GM18858 (cell line): ENCODE data around the gene RAB19.
"Not testable (repeated sequence)": the region's sequence is repeated elsewhere in the genome, so short reads cannot be mapped to it uniquely, and the experiment has no call there.

Experiments used
- ATAC-seq: cut with Tn5 transposase; IDR thresholded peaks from one replicate; pipeline ENCODE4 v1.9.1; 2021; ENCODE audit not compliant: unreplicated experiment

Gene RAB19

DNA sequence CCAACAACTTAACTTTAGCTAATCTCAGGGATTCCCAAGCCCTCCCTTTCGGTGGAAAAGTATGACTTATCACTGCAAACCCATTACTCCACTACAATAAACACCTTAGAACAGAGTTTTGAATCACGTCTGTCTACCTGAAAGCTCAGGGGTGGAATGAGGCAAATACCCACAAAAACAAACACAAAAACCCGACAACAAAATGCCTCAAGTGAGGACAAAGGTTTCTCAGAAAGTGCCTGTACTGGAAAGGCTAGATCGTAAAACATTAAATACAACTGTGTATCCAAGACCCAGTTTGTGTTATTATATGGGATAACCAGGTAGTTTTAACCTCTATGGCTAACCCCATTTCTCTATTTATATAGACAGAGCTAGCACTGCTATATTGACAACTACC, 49.4 kb downstream of the RAB19 start:
- ATAC-seq: no peak

- not testable (repeated sequence) for ATAC-seq
Observed at GRCh38 chr7:140453785-140454656, 50.2 kb downstream of the RAB19 start.

DNA sequence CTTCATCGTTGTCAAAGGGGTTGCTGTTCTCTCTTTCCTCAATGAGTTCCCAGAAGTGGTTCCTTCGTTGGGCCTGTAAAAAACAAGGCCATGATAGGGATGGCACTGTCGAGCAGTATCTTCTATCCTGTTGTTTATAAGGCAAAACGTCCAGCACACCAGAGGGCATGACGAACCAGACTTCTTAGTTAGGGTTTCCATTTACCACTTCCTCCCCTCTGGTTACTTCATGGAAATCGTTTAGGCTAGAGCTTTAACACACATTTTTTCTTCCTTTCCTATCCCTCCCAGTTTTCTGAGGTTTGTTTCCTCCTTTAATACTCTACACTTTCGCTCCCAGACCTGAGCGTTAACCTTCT, 50.8 kb downstream of the RAB19 start:
- no peak for ATAC-seq

DNA sequence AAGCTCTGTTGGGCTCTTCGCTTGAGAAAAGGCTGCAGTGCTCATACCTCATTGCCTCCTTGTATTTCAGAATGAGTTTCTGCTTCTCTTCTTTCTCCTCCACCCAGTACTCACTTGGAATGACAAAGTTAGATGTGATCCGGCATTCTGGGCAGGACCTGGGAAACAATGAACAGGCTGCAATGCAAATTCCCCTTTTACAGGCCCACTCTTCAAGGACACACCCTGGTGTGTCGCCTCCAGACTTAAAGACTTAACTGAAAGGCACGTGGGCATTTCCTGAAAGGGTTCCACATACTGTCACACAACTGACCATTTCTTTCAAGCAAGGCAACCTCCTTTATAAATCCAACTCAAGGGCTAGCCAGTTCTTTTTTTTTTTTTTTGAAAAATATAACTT, 51.9 kb downstream of the RAB19 start:
- ATAC-seq: no peak

DNA sequence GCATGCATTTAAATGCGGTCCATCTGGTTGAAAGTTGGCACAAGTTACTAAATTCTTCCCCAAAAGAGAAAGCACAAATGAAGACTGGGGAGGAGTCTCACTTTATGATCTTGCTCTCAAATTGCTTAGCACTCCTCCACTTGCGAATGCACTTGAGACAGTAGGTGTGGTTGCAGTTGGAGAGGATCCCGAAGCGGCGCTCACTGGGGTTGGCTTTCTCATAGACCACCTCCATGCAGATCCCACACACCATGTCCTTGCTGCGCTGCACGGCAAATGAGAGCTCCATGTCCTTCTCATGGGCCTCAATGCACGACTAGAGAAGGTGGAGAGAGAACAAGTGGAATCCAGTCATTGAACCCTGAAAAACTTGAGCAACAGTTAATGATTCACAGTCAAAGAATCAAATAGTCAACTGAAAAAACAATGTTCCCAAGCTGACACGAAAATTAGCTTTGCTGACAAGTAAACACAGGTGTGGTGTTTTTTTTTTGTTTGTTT, 52.7 kb downstream of the RAB19 start:
- no peak for ATAC-seq

DNA sequence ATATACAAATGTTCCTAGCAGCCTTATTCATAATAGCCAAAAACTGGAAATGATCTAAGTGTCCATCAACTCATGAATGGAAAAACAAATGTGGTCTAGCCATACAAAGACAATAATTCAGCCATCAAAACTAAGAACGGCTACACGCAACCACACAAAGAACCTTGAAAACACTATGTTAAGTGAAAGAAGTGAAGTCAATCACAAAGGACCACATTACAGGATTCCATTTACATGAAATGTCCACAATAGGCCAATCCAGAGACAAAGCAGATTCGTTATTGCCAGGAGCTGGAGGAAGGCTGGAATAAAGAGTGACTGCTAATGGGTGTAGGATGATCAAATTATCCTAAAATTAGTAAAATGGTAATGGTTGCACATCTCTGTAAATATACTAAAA, 54.3 kb downstream of the RAB19 start:
- ATAC-seq: no peak

GRCh38 chr7:140458916-140459315, 55.1 kb downstream of the RAB19 start:
- no peak for ATAC-seq

DNA sequence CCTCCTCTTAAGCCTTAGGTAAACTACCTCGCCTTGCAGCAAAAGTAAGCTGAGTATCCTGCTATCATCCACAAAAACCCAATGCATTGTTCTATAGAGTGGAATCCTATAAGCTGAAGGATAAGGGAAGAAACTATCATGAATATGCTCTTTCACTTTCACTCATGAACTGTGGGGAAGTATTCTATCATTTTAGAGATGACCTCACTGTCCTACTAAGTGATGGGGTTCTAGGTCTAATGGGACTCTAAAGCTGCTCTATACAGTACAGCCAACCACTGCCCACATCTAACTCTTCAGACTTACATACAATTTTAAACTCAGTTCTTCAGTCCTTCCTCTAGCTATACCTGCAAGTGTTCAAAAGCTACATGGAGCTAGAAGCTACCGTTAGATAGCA, 59.3 kb downstream of the RAB19 start:
- ATAC-seq: no peak

DNA sequence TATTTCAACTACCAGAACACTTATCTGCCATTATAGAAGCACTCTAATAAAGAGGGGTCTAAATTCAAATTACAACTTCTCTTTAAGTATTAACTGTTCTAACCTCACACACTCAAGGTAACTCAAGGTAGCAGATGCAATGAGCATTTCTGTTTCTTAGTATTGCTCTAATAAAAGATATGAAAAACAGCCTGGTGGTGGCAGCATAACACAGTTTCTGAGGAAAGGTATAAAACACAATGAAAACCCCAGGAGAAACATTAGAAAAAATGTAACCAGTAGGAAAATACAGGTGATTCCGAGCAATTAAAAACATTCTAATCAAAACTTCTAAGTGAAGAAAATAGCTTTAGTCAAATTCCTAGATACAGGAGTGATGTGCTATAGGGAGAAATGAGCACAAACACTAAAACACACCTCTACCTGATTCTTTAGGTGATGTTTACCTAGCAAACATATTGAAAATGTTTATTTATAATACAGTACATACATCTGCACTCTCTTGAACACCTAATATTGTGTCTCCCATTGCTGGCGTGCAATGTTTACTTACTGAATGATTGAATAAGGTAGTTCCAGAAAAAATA, 72.0 kb downstream of the RAB19 start:
- no peak for ATAC-seq

DNA sequence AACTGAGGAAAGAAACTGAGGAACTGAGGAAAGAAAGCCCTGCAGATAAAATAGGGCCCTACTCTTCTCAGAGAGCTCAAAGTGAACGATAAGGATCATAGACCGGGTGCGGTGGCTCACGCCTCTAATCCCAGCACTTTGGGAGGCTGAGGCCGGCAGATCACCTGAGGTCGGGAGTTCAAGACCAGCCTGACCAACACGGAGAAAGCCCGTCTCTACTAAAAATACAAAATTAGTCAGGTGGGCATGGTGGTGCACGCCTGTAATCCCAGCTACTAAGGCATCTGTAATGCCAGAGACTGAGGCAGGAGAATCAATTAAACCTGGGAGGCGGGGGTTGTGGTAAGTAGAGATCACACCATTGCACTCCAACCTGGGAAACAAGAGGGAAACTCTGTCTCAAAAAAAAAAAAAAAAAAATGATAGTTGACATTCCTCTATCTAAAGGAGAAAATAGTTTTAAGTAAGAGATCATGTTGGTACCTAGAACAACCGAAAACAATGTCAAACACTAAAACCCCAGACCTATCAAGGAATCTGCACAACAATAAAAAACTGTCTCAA, 72.9 kb downstream of the RAB19 start:
- ATAC-seq: no peak
